GM18907 (cell line): Measurements from ENCODE around the gene SLC29A4.

Experiments
- ATAC-seq: cut with Tn5 transposase; IDR thresholded peaks from one replicate; pipeline ENCODE4 v1.9.1; 2021; ENCODE audit warnings: mild to moderate bottlenecking, moderate library complexity; ENCODE audit not compliant: unreplicated experiment

Gene SLC29A4

GRCh38 chr7:5350600-5351385 lies 68.0 kb downstream of the SLC29A4 start:
- no peak for ATAC-seq

DNA sequence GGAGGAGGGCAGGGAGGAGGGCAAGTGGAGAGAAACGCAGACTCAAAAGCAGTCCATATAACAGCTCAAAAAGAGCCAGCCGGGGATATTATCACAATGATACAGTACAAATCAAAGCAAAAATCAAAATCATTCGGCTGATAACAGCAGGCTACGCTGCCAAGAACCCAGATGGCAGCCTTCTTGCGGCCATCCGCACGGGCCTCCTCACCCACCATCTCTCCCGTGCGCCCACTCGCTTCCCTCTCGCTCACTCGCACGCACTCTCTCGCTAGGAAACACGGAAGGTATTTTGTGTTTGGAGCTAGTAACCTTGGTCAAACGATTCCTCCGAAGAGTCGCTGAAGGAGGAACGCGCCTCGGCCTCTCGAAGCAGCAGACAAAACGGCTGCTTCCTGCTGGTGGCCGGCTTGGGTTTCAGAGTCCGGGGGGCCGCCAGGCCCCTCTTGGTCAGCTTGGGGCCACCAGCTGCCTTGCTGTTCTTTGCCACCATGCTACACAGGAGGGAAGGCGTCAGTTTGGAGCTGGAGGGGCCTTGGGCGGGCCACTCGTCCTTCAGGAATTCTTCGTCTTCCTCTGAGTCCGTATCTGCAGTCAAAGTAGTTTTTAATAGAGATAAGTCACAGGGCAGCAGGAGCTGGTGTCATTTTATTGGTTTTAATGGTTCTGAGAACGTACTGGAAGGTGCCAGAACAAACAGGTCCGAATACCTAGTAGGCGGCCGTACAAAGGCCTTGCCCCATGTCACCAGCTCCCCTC lies 68.9 kb downstream of the SLC29A4 start:
- ATAC-seq, result no peak

DNA sequence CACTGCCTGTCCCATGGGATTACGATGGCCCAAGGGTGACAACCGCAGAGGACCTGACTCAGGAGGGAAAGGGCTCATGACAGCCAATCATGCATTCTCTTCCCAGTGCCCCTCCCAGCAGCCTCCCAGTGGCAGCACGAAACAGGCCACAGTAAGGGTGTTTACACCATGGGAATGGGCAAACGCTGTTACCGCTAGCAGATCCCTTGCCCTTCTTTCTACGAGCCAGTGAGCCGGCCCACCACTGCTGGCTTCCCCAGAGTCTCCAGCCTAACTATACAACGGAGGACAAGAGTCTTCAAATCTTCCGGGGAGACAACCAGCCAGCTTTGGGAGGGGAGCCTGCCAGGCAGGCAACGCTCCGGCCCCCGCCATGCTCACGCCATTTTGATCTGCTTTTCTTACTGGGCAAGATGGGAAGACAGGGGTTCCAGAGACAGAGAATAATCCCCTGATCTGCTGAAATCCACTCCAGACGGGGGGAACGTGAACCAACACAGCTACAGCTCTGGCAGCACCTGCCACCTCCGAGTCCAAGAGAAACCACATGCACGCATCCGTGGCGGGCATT lies 69.8 kb downstream of the SLC29A4 start:
- no peak for ATAC-seq

DNA sequence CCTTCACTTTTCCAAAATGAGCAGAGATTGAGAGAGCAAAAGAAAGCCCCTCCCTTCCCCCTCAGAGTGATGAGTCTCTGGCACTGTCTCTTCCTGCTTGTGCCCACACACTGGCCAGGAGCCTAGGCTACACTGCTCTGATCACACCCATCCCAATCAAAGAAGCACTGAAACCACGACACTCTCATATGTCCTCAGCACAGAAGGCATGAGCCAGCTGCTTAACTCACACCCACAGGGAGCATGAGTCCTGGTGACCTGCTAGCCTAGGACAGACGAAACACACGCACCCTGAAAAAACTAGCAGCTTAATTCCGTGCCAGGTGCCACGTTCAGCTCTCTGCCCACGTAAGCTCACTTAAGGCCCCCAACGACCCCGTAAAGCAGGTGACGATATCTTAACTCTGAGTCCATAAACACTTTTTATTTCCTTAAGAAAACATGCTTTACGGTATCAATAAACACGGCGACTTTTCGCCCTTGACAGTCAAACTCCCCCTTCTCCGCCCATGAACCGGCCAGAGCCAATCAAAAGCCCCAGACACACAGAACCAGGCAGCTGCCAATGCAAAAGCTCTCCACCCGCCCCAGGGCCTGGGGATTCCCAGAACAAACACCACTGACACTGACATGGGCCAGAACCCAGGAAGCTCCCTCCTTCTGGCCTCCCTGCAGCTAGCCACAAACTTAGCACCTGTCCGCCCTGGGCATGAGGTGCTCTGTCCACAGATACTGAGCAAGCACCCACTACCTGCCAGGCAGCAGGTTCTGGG lies 71.9 kb downstream of the SLC29A4 start:
- no peak for ATAC-seq
